ENCODE measurements around the gene MTUS2.

DNA sequence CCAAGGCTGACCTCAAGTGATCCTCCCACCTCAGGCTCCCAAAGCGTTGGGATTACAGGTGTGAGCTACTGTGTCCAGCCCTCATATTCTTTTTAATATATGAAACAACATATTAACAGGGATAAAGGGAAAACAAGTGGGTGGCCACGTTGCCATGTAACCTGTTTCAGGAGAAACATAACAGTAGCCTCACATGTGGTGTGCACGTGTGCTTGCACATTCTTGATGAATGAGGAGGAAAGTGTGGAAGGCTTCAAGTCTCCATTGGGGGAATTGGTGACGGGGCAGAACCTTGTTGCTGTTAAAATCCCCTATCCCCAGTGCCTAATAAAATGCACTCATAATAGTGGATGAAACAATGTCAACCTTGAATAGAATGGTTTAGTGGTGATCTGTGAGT, 202.3 kb downstream of the MTUS2 start:
- TF ChIP-seq, protein P1, sequence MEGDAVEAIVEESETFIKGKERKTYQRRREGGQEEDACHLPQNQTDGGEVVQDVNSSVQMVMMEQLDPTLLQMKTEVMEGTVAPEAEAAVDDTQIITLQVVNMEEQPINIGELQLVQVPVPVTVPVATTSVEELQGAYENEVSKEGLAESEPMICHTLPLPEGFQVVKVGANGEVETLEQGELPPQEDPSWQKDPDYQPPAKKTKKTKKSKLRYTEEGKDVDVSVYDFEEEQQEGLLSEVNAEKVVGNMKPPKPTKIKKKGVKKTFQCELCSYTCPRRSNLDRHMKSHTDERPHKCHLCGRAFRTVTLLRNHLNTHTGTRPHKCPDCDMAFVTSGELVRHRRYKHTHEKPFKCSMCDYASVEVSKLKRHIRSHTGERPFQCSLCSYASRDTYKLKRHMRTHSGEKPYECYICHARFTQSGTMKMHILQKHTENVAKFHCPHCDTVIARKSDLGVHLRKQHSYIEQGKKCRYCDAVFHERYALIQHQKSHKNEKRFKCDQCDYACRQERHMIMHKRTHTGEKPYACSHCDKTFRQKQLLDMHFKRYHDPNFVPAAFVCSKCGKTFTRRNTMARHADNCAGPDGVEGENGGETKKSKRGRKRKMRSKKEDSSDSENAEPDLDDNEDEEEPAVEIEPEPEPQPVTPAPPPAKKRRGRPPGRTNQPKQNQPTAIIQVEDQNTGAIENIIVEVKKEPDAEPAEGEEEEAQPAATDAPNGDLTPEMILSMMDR (conservative IDR thresholded peaks at IDR 0.05; ENCODE audit: low read depth, low read length) = no peak
- TF ChIP-seq EZH2 (IDR thresholded peaks at IDR 0.05; ENCODE audit: borderline replicate concordance, low read depth, low read length, poor library complexity, severe bottlenecking) = no peak
